CD8-positive, alpha-beta memory T cell (primary cell): ENCODE measurements around the gene SEMA3C. TPM values are rescaled to one million over a fixed set of nuclear protein-coding genes. Genes with fewer than 3 reads are reported as not detected.

Experiments
- CTCF ChIA-PET: fragments of 350-600 bp; sonication (Branson Sonifier 250); formaldehyde crosslinking; loops from one replicate; lab custom pipeline; 2021; ENCODE audit warnings: antibody characterized with exemption; lab: Charles Lee
- POLR2A ChIA-PET: fragments of 350-600 bp; sonication (Branson Sonifier 250); formaldehyde crosslinking; loops from one replicate; lab custom pipeline; 2021; ENCODE audit warnings: antibody characterized with exemption; lab: Charles Lee
- DNase-seq, 5 donors: peaks; one replicate each; pipeline versions ENCODE4 v3.0.0 to v3.0.0-alpha.2; 2020 to 2022; ENCODE audit warnings: mixed read lengths in 1 of 5
- H3K27ac ChIP-seq: one replicate; pipeline ENCODE4 v1.7.0; 2013; ENCODE audit warnings: low read depth, mild to moderate bottlenecking, low read length, moderate library complexity
- H3K27me3 ChIP-seq: 2 replicates; pipeline ENCODE4 v1.7.0; 2013; ENCODE audit warnings: low read length, mild to moderate bottlenecking; ENCODE audit not compliant: insufficient read depth, poor library complexity, severe bottlenecking
- H3K36me3 ChIP-seq: 2 replicates; pipeline ENCODE4 v1.7.0; 2013; ENCODE audit warnings: mild to moderate bottlenecking, low read length, moderate library complexity; ENCODE audit not compliant: insufficient read depth
- H3K4me1 ChIP-seq: 2 replicates; pipeline ENCODE4 v1.7.0; 2013; ENCODE audit warnings: mild to moderate bottlenecking, low read length, moderate library complexity; ENCODE audit not compliant: insufficient read depth
- H3K4me3 ChIP-seq: 2 replicates; pipeline ENCODE4 v1.7.0; 2013; ENCODE audit warnings: mild to moderate bottlenecking, low read length
- H3K9me3 ChIP-seq: 2 replicates; pipeline ENCODE4 v1.7.0; 2013; ENCODE audit warnings: mild to moderate bottlenecking, low read length
- H3K27ac Mint-ChIP-seq, 8 donors: one replicate each; pipeline ENCODE4 v1.8.0; 2020 to 2021; ENCODE audit warnings: mixed read lengths in 8 of 8, mild to moderate bottlenecking in 6 of 8, inconsistent platforms in 3 of 8, moderate library complexity in 3 of 8
- H3K27me3 Mint-ChIP-seq, 2 donors: one replicate each; pipeline ENCODE4 v1.8.0; 2020 to 2021; ENCODE audit warnings: mixed read lengths in 2 of 2, mild to moderate bottlenecking in 1 of 2, moderate library complexity in 1 of 2
- H3K36me3 Mint-ChIP-seq, 3 donors: one replicate each; pipeline ENCODE4 v1.8.0; 2020 to 2021; ENCODE audit warnings: mixed read lengths in 3 of 3, inconsistent platforms in 1 of 3, mild to moderate bottlenecking in 1 of 3
- H3K4me1 Mint-ChIP-seq, 3 donors: one replicate each; pipeline ENCODE4 v1.8.0; 2020 to 2021; ENCODE audit warnings: mixed read lengths in 3 of 3, inconsistent platforms in 1 of 3, mild to moderate bottlenecking in 1 of 3
- H3K4me3 Mint-ChIP-seq, 7 donors: one replicate each; pipeline ENCODE4 v1.8.0; 2020 to 2021; ENCODE audit warnings: mixed read lengths in 7 of 7, mild to moderate bottlenecking in 6 of 7, moderate library complexity in 4 of 7, inconsistent platforms in 2 of 7
- H3K9me3 Mint-ChIP-seq, 5 donors: one replicate each; pipeline ENCODE4 v1.8.0; 2020 to 2022; ENCODE audit warnings: mixed read lengths in 5 of 5, mild to moderate bottlenecking in 3 of 5, moderate library complexity in 2 of 5, inconsistent platforms in 1 of 5
- polyA plus RNA-seq: library from polyadenylated mRNA; unstranded; fragments of 300-500 nt; fragmentation: Illumina TruSeq; gene quantifications from one replicate; pipeline ENCODE4 v1.2.3, GENCODE V29; 2021
- total RNA-seq, 2 experiments: library from RNA; stranded (reverse); gene quantifications; one replicate each; pipeline ENCODE4 v1.2.3, GENCODE V29; 2021

SEMA3C gene
- total and polyA plus RNA-seq, 3 experiments from 2014 or later = not detected

- POLR2A ChIA-PET = no interaction called here
- H3K27ac Mint-ChIP-seq = no peak overlapping the region
- no peak overlapping the region for H3K4me3 Mint-ChIP-seq
Observed at GRCh38 chr7:80721883-80722615, 196.8 kb downstream of the SEMA3C start.

GRCh38 chr7:80720146-80720545 is 198.7 kb downstream of the SEMA3C start:
- Histone ChIP-seq H3K27ac (no peak overlapping the region), H3K36me3 (no peaks in the 10 kb centered on the region), H3K9me3 (no peaks in the 10 kb centered on the region), H3K4me1 (no peaks in the 10 kb centered on the region), H3K4me3 (no peak overlapping the region), H3K27me3 (no peaks in the 10 kb centered on the region)
- POLR2A ChIA-PET = no interaction called here
- H3K27me3 Mint-ChIP-seq = no peaks in the 10 kb centered on the region
- no peak overlapping the region for H3K4me3 Mint-ChIP-seq
- H3K9me3 Mint-ChIP-seq = peaks cover 3 to 13% (median 7%) of the 10 kb centered on the region in 5 donors
- no peak for DNase-seq
- H3K27ac Mint-ChIP-seq = no peak overlapping the region
- no peaks in the 10 kb centered on the region for H3K4me1 Mint-ChIP-seq
- no peaks in the 10 kb centered on the region for H3K36me3 Mint-ChIP-seq
- CTCF ChIA-PET = no interaction called here

More at GRCh38 chr7:80721883-80722615, 196.8 kb downstream of the SEMA3C start:
- Histone ChIP-seq H3K27ac (no peak overlapping the region), H3K9me3 (no peaks in the 10 kb centered on the region), H3K36me3 (no peaks in the 10 kb centered on the region), H3K4me1 (no peaks in the 10 kb centered on the region), H3K27me3 (no peaks in the 10 kb centered on the region), H3K4me3 (no peak overlapping the region)
- no peaks in the 10 kb centered on the region for H3K27me3 Mint-ChIP-seq
- CTCF ChIA-PET = no interaction called here
- no peaks in the 10 kb centered on the region for H3K4me1 Mint-ChIP-seq
- peaks cover 3 to 13% (median 7%) of the 10 kb centered on the region in 5 donors for H3K9me3 Mint-ChIP-seq
- no peak for DNase-seq
- H3K36me3 Mint-ChIP-seq = no peaks in the 10 kb centered on the region

GRCh38 chr7:80719261-80719660 is 199.6 kb downstream of the SEMA3C start:
- Histone ChIP-seq H3K4me3 (no peak overlapping the region), H3K36me3 (no peaks in the 10 kb centered on the region), H3K27ac (no peak overlapping the region), H3K4me1 (no peaks in the 10 kb centered on the region), H3K9me3 (no peaks in the 10 kb centered on the region), H3K27me3 (no peaks in the 10 kb centered on the region)
- no peak overlapping the region for H3K4me3 Mint-ChIP-seq
- H3K4me1 Mint-ChIP-seq = no peaks in the 10 kb centered on the region
- H3K27ac Mint-ChIP-seq = no peak overlapping the region
- no peaks in the 10 kb centered on the region for H3K27me3 Mint-ChIP-seq
- ChIA-PET POLR2A (no interaction called here), CTCF (interaction anchor here (0.8 kb wide), 1 partner anchor 98 kb away, joined by 3 read pairs; no protein-coding TSS in a partner anchor)
- peaks cover 3 to 10% (median 7%) of the 10 kb centered on the region in 5 donors for H3K9me3 Mint-ChIP-seq
- no peaks in the 10 kb centered on the region for H3K36me3 Mint-ChIP-seq
- DNase-seq = no peak

GRCh38 chr7:80711531-80711930 is 207.3 kb downstream of the SEMA3C start:
- no peaks in the 10 kb centered on the region for H3K9me3 ChIP-seq
- POLR2A ChIA-PET = no interaction called here

GRCh38 chr7:80708123-80708522 is 210.7 kb downstream of the SEMA3C start:
- Mint-ChIP-seq H3K4me1 (no peaks in the 10 kb centered on the region), H3K4me3 (no peak overlapping the region), H3K36me3 (no peaks in the 10 kb centered on the region), H3K27me3 (no peaks in the 10 kb centered on the region), H3K27ac (no peak overlapping the region), H3K9me3 (peaks cover 0 to 17% (median 3%) of the 10 kb centered on the region in 5 donors)
- no peak for DNase-seq
- POLR2A ChIA-PET = no interaction called here
- Histone ChIP-seq H3K27ac (no peak overlapping the region), H3K4me3 (no peak overlapping the region), H3K4me1 (no peaks in the 10 kb centered on the region), H3K27me3 (no peaks in the 10 kb centered on the region), H3K36me3 (no peaks in the 10 kb centered on the region), H3K9me3 (no peaks in the 10 kb centered on the region)
- CTCF ChIA-PET = no interaction called here

More at GRCh38 chr7:80711531-80711930, 207.3 kb downstream of the SEMA3C start:
- CTCF ChIA-PET = no interaction called here
- no peak overlapping the region for H3K4me3 ChIP-seq
- H3K27me3 Mint-ChIP-seq = no peaks in the 10 kb centered on the region
- no peaks in the 10 kb centered on the region for H3K36me3 Mint-ChIP-seq
- no peak for DNase-seq
- no peaks in the 10 kb centered on the region for H3K4me1 Mint-ChIP-seq
- H3K27ac Mint-ChIP-seq = no peak overlapping the region
- no peak overlapping the region for H3K27ac ChIP-seq
- H3K4me3 Mint-ChIP-seq = no peak overlapping the region
- no peaks in the 10 kb centered on the region for H3K27me3 ChIP-seq
- H3K36me3 ChIP-seq = no peaks in the 10 kb centered on the region
- peaks cover 0 to 17% (median 3%) of the 10 kb centered on the region in 5 donors for H3K9me3 Mint-ChIP-seq
- no peaks in the 10 kb centered on the region for H3K4me1 ChIP-seq

GRCh38 chr7:80707318-80707717 is 211.5 kb downstream of the SEMA3C start:
- no peaks in the 10 kb centered on the region for H3K4me1 ChIP-seq
- Mint-ChIP-seq H3K27me3 (no peaks in the 10 kb centered on the region), H3K4me3 (no peak overlapping the region), H3K4me1 (no peaks in the 10 kb centered on the region), H3K27ac (no peak overlapping the region), H3K36me3 (no peaks in the 10 kb centered on the region), H3K9me3 (peaks cover 0 to 17% (median 2%) of the 10 kb centered on the region in 5 donors)
- DNase-seq = no peak
- H3K9me3 ChIP-seq = no peaks in the 10 kb centered on the region
- CTCF ChIA-PET = interaction anchor here (0.7 kb wide), 1 partner anchor 1425 kb away, joined by 3 read pairs; no protein-coding TSS in a partner anchor
- POLR2A ChIA-PET = no interaction called here
- no peak overlapping the region for H3K4me3 ChIP-seq
- no peak overlapping the region for H3K27ac ChIP-seq
- H3K27me3 ChIP-seq = no peaks in the 10 kb centered on the region
- H3K36me3 ChIP-seq = no peaks in the 10 kb centered on the region

- no peak overlapping the region for H3K27ac Mint-ChIP-seq
- POLR2A ChIA-PET = no interaction called here
Observed at GRCh38 chr7:80705130-80705781, 213.6 kb downstream of the SEMA3C start.

GRCh38 chr7:80703272-80703671 is 215.6 kb downstream of the SEMA3C start:
- Histone ChIP-seq H3K4me3 (no peak overlapping the region), H3K9me3 (no peaks in the 10 kb centered on the region), H3K27me3 (no peaks in the 10 kb centered on the region), H3K36me3 (no peaks in the 10 kb centered on the region), H3K4me1 (no peaks in the 10 kb centered on the region), H3K27ac (no peak overlapping the region)
- ChIA-PET POLR2A (no interaction called here), CTCF (no interaction called here)
- no peak for DNase-seq
- Mint-ChIP-seq H3K4me3 (no peak overlapping the region), H3K27me3 (no peaks in the 10 kb centered on the region), H3K9me3 (peaks cover 0 to 5% (median 2%) of the 10 kb centered on the region in 5 donors), H3K36me3 (no peaks in the 10 kb centered on the region), H3K4me1 (no peaks in the 10 kb centered on the region), H3K27ac (no peak overlapping the region)

More at GRCh38 chr7:80705130-80705781, 213.6 kb downstream of the SEMA3C start:
- H3K4me1 Mint-ChIP-seq = no peaks in the 10 kb centered on the region
- DNase-seq = no peak
- H3K4me3 ChIP-seq = no peak overlapping the region
- H3K4me3 Mint-ChIP-seq = no peak overlapping the region
- no peaks in the 10 kb centered on the region for H3K27me3 Mint-ChIP-seq
- H3K27me3 ChIP-seq = no peaks in the 10 kb centered on the region
- H3K27ac ChIP-seq = no peak overlapping the region
- no peaks in the 10 kb centered on the region for H3K36me3 Mint-ChIP-seq
- no peaks in the 10 kb centered on the region for H3K4me1 ChIP-seq
- H3K36me3 ChIP-seq = no peaks in the 10 kb centered on the region
- H3K9me3 Mint-ChIP-seq = peaks cover 0 to 12% (median 2%) of the 10 kb centered on the region in 5 donors
- CTCF ChIA-PET = no interaction called here
- H3K9me3 ChIP-seq = no peaks in the 10 kb centered on the region
